NB4 (cell line): ENCODE results near the gene RTKN2.
"Not testable (repeated sequence)": the region's sequence is repeated elsewhere in the genome, so short reads cannot be mapped to it uniquely, and the experiment has no call there.

Experiments
- DNase-seq: peaks from one replicate; pipeline ENCODE4 v3.0.0; 2010; ENCODE audit warnings: low read depth
- H3K4me3 ChIP-seq: one replicate; pipeline ENCODE4 v1.5.1; 2011; ENCODE audit warnings: mild to moderate bottlenecking, low read depth, low read length, moderate library complexity
- MYC ChIP-seq: IDR thresholded peaks from 2 replicates; pipeline ENCODE4 v1.6.1; 2011; ENCODE audit warnings: low read depth, low read length
- POLR2A ChIP-seq: IDR thresholded peaks from 2 replicates; pipeline ENCODE4 v1.6.1; 2011; ENCODE audit warnings: mild to moderate bottlenecking; ENCODE audit not compliant: insufficient read length; ENCODE audit errors: extremely low read depth
- TF ChIP-seq, protein P1 (sequence below): IDR thresholded peaks from one replicate; pipeline ENCODE4 v1.5.1; 2012; ENCODE audit warnings: low read depth, low read length
- TF ChIP-seq, protein P2 (sequence below): IDR thresholded peaks from 2 replicates; pipeline ENCODE4 v1.6.1; 2011; ENCODE audit warnings: low read depth, low read length

Gene RTKN2

DNA sequence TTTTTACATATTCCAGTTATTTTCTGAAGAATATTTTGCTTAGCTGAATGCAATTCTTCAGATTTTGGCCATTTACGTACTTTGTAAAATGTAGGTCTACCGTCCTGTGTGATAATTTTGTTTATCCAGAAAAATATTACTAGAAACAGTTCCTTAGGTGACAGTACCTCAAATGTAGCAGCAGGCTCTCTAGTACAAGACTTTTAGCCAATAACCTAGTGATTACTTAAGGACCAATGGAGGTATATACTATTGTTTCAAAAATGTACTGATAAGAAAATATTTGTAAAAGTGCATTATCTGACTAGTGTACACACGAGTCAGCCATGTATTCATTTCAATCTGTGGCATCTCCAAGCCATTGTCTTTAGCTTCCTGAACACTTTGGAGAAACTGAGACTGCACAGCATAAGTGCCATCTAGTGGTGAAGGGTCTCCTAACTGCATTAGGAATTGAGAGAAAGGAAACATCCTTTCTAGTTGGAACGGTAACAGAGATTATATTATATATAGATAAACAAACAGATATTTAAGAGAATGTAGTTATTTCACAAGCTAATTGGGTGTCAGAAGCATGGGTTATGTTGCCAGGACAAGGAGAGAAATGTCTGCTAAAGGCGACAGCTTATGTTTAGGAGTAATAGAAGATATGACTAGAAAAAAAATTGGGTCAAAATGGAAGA is 23.7 kb downstream of the RTKN2 start:
- DNase-seq: peak; percentile 79
- H3K4me3 ChIP-seq: no peak overlapping the region
- no peak for TF ChIP-seq POLR2A
- TF ChIP-seq, protein P1, sequence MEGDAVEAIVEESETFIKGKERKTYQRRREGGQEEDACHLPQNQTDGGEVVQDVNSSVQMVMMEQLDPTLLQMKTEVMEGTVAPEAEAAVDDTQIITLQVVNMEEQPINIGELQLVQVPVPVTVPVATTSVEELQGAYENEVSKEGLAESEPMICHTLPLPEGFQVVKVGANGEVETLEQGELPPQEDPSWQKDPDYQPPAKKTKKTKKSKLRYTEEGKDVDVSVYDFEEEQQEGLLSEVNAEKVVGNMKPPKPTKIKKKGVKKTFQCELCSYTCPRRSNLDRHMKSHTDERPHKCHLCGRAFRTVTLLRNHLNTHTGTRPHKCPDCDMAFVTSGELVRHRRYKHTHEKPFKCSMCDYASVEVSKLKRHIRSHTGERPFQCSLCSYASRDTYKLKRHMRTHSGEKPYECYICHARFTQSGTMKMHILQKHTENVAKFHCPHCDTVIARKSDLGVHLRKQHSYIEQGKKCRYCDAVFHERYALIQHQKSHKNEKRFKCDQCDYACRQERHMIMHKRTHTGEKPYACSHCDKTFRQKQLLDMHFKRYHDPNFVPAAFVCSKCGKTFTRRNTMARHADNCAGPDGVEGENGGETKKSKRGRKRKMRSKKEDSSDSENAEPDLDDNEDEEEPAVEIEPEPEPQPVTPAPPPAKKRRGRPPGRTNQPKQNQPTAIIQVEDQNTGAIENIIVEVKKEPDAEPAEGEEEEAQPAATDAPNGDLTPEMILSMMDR: peak; percentile 90

DNA sequence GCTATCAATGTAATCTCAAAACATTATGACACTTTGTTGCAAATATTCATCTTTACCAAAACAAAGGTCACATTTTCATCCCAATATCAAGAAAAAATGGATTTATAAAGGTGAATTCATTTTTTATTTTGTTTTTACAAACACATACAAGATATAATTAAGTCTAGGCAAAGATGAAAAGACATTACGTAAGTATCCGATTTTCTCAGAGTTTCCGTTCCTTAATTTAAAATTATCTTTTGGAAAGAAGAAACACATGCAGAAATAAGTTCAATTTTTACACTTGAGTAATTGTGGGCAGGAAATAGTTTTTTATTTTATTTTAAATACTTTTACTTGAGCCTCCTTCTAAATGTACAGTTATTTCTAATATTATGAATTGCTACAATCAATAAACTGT is 24.6 kb downstream of the RTKN2 start:
- H3K4me3 ChIP-seq: peak overlapping the region; percentile 51
- TF ChIP-seq POLR2A: no peak
- TF ChIP-seq MYC: no peak
- TF ChIP-seq, protein P1: no peak
- TF ChIP-seq, protein P2, sequence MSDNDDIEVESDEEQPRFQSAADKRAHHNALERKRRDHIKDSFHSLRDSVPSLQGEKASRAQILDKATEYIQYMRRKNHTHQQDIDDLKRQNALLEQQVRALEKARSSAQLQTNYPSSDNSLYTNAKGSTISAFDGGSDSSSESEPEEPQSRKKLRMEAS: no peak

DNA sequence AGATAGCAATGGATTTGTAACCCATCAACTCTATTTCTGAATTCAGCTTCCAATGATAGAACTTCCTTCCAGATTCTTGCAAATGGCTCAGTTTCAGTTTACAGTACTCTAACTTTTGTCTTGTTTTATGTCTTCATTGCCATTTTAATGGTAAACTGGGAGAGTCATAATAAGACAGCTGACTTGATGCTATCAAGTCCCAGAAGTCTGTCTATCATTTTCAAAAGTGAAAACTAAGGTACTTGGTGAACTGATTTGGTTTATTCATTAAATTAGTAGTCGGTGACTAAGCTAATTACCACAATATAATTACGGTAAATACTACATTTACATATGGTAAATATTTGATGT is 25.0 kb downstream of the RTKN2 start:
- TF ChIP-seq MYC: no peak
- no peak for TF ChIP-seq POLR2A
- TF ChIP-seq, protein P2: no peak
- TF ChIP-seq, protein P1: no peak
- H3K4me3 ChIP-seq: peak overlapping the region; percentile 51
- DNase-seq: no peak

More for the DNA sequence above, 24.6 kb downstream of the RTKN2 start:
- DNase-seq: peak; percentile 18

DNA sequence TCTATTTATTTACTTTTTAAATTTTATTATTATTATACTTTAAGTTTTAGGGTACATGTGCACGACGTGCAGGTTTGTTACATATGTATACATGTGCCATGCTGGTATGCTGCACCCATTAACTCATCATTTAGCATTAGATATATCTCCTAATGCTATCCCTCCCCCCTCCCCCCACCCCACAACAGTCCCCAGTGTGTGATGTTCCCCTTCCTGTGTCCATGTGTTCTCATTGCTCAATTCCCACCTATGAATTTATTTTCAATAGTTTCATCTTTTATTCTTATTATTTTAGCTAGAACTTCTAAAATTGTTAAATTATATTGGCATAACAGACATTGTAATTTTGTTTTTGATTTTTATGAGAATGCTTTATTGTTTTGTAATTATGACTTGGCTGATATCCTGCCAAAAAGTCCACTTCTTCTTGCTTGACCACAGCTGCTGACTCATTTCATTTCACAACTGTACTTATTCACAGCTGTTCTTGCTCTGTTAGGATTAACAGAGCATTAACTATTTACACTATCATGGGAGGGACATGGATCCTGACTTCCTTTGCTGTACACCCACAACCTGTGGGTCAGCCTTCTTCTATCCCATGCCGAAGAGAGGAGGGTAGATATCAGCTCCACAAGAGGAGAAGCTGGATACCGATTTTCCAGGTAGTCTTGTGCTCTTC is 25.5 kb downstream of the RTKN2 start:
- peak overlapping the region; percentile 51 for H3K4me3 ChIP-seq
- peak; percentile 92 for DNase-seq
- TF ChIP-seq MYC: peak; percentile 50; the same call in 1 of the 2 replicates
- TF ChIP-seq, protein P2: peak; percentile 55; the same call in 1 of the 2 replicates

DNA sequence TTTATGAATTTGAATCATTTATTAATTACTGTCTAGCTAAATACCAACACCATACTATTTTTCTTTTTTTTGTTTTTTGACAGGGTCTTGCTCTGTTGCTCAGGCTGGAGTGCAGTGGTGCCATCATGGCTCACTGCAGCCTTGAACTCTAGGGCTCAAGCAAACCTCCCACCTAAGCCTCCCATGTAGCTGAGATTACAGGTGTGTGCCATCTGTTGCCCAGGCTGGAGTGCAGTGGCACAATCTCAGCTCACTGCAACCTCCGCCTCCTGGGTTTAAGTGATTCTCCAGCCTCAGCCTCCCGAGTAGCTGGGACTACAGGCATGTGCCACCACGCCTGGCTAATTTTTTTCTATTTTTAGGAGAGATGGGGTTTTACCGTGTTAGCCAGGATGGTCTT is 27.1 kb downstream of the RTKN2 start:
- DNase-seq, H3K4me3 ChIP-seq: not testable (repeated sequence)

DNA sequence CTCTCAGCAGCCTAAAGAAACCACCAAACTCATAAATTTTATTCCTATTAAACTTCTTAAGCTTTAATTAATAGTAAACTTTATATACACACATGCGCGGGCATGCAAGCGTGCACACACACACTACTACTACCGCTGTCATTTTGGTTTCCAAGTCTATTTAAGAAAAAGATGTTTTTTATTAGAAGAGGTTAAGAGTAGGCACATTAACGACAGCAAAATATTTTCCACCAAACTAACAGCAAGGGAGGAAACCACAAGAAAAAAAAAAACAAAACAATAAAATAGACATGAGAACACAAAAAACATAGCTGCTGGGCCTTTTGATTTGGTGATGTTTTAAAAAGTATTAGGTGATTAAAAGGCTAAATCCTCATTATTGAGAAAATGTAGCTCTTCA is 28.6 kb downstream of the RTKN2 start:
- DNase-seq: no peak
- TF ChIP-seq, protein P2: no peak
- TF ChIP-seq MYC (no peak), POLR2A (no peak)
- TF ChIP-seq, protein P1: no peak
- H3K4me3 ChIP-seq: no peak overlapping the region

DNA sequence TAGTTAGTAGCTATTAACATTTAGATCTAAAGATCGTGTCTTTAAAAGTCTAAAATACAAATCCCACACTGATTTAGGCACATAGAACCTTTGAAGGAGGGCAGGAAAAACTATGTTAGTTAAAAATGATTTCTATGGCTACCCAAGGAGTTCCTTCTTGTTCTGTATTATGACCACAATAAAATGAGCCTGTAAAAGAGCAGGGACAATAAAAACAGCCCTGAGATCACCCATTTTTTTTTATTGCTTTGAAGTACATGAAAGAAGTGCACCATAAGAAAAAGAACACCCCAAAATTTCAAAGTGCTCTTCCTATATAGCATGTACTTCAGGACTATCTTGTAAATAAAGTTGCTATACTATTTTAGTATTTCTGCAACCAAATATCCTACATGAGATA is 29.8 kb downstream of the RTKN2 start:
- H3K4me3 ChIP-seq: no peak overlapping the region
- no peak for DNase-seq
- TF ChIP-seq POLR2A (no peak), MYC (no peak)
- TF ChIP-seq, protein P2: no peak
- TF ChIP-seq, protein P1: no peak
